Upper lobe of left lung (tissue), 4 donors: ENCODE measurements around the gene ZNF697.

Experiments used
- CTCF ChIP-seq, 6 experiments: fragments of 450-650 bp in 4 of 6; fragments of 200-600 bp in 2 of 6; sonication (generic) in 2 of 6; IDR thresholded peaks; one replicate each; pipeline ENCODE4 v1.5.1; 2016 to 2019; ENCODE audit warnings: antibody characterized with exemption in 6 of 6
- POLR2A ChIP-seq, 4 donors: fragments of 450-650 bp; IDR thresholded peaks; one replicate each; pipeline ENCODE4 v1.5.1; 2016 to 2017; ENCODE audit warnings: antibody characterized with exemption in 4 of 4, mild to moderate bottlenecking in 2 of 4
- POLR2AphosphoS5 ChIP-seq, 2 donors: sonication (generic); formaldehyde crosslinking; IDR thresholded peaks; one replicate each; pipeline ENCODE4 v1.5.1; 2017; ENCODE audit warnings: antibody characterized with exemption in 2 of 2

GRCh38 chr1:119646521-119647227, 1.4 kb downstream of the ZNF697 start:
- TF ChIP-seq POLR2AphosphoS5 (IDR thresholded peaks at IDR 0.05): no peak
- TF ChIP-seq CTCF (IDR thresholded peaks at IDR 0.05): no peak
- no peak for TF ChIP-seq POLR2A (IDR thresholded peaks at IDR 0.05)
